K562 (cell line): Measurements from ENCODE around the gene CDCP1. TPM values are rescaled to one million over a fixed set of nuclear protein-coding genes. Genes with fewer than 3 reads are reported as not detected.
A peak's percentile ranks its signal among the peaks of the same experiment; 100 is the strongest.

Experiments used
- ATAC-seq: fragments of 200-7000 bp; cut with Tn5 transposase; 3 replicates; pipeline ENCODE4 v1.9.1; 2020; ENCODE audit warnings: moderate library complexity
- BruUV-seq: library from RNA; stranded (reverse); fragments of 400-500 nt; replicated peaks from 2 replicates; lab custom pipeline; 2021; lab: Mats Ljungman, UMichigan
- CTCF ChIA-PET: fragments of 300-600 bp; formaldehyde crosslinking; extraction: SDS; loops from one replicate; lab custom pipeline; 2021; ENCODE audit warnings: low intra/inter-chr PET ratio; lab: Yijun Ruan, JAX
- POLR2A ChIA-PET: fragments of 300-600, 350-650 bp; sonication (Branson Sonifier 250); formaldehyde crosslinking; extraction: SDS; loops from one replicate; lab custom pipeline; 2021; ENCODE audit warnings: antibody characterized with exemption, inconsistent platforms; lab: Yijun Ruan, JAX
- DNase-seq, 4 experiments: peaks; one replicate each; pipeline versions ENCODE4 v3.0.0 to v3.0.0-alpha.2; 2011 to 2018; ENCODE audit warnings: low spot score in 3 of 4, mixed read lengths in 3 of 4; ENCODE audit errors: extremely low read depth in 1 of 4
- FAIRE-seq: peaks from 2 replicates; lab custom pipeline; 2011; peaks lifted over from hg19 to GRCh38; lab: Jason Lieb, UNC
- H2AFZ ChIP-seq: 2 replicates; pipeline ENCODE4 v1.6.0; 2011; ENCODE audit warnings: low read depth, low read length, control low read depth, inconsistent platforms
- H3K27ac ChIP-seq: fragments of 200-600 bp; 3 replicates; pipeline ENCODE4 v1.8.0; 2011; ENCODE audit warnings: low read depth, mild to moderate bottlenecking, control low read depth, inconsistent platforms, low read length, moderate library complexity, mixed read lengths; ENCODE audit errors: extremely low read depth
- H3K27me3 ChIP-seq, 2 experiments: fragments of 300-600 bp in 1 of 2; 2 replicates in 1 of 2; 3 replicates in 1 of 2; pipeline versions ENCODE4 v1.6.0 to v1.8.0; 2011; ENCODE audit warnings: inconsistent platforms in 2 of 2, low read length in 2 of 2, mild to moderate bottlenecking in 1 of 2, mixed read lengths in 1 of 2, moderate library complexity in 1 of 2; ENCODE audit not compliant: control insufficient read depth in 2 of 2, insufficient read depth in 2 of 2
- H3K36me3 ChIP-seq: fragments of 300-600 bp; 3 replicates; pipeline ENCODE4 v1.8.0; 2011; ENCODE audit warnings: mild to moderate bottlenecking, low read length, inconsistent platforms; ENCODE audit not compliant: control insufficient read depth, insufficient read depth
- H3K4me1 ChIP-seq, 2 experiments: fragments of 200-600 bp in 1 of 2; replicated peaks in 1 of 2; 2 replicates in 1 of 2; 3 replicates in 1 of 2; pipeline versions ENCODE4 v1.5.1 to v1.8.0; 2011; ENCODE audit warnings: inconsistent platforms in 2 of 2, low read length in 2 of 2, mild to moderate bottlenecking in 1 of 2, mixed read lengths in 1 of 2, moderate library complexity in 1 of 2; ENCODE audit not compliant: control insufficient read depth in 2 of 2, insufficient read depth in 2 of 2
- H3K4me2 ChIP-seq: 2 replicates; pipeline ENCODE4 v1.6.1; 2011; ENCODE audit warnings: low read length, control low read depth, inconsistent platforms, mixed read lengths; ENCODE audit not compliant: insufficient read depth
- H3K4me3 ChIP-seq: fragments of 200-600 bp; sonication (generic), shearing (Covaris generic); 2 replicates; pipeline ENCODE4 v1.5.1; 2016; ENCODE audit warnings: control low read depth, inconsistent platforms
- H3K79me2 ChIP-seq: fragments of 200-600 bp; 3 replicates; pipeline ENCODE4 v1.8.0; 2011; ENCODE audit warnings: low read length, inconsistent platforms; ENCODE audit not compliant: control insufficient read depth, insufficient read depth
- H3K9ac ChIP-seq, 2 experiments: 2 replicates each; pipeline versions ENCODE4 v1.6.0 to v1.6.1; 2011; ENCODE audit warnings: low read depth in 2 of 2, low read length in 2 of 2, control low read depth in 1 of 2, inconsistent platforms in 1 of 2, mild to moderate bottlenecking in 1 of 2, mixed read lengths in 1 of 2; ENCODE audit not compliant: insufficient read depth in 1 of 2
- H3K9me1 ChIP-seq: one replicate; pipeline ENCODE4 v1.6.0; 2011; ENCODE audit warnings: inconsistent platforms, mild to moderate bottlenecking, low read length, moderate library complexity; ENCODE audit not compliant: control insufficient read depth, insufficient read depth
- H3K9me3 ChIP-seq: replicated peaks from 2 replicates; pipeline ENCODE4 v1.5.1; 2011; ENCODE audit warnings: low read depth, low read length, inconsistent platforms; ENCODE audit not compliant: control insufficient read depth, insufficient read depth
- H4K20me1 ChIP-seq: replicated peaks from 2 replicates; pipeline ENCODE4 v1.6.1; 2011; ENCODE audit warnings: low read length, inconsistent platforms, mixed read lengths; ENCODE audit not compliant: control insufficient read depth, insufficient read depth
- CTBP1 ChIP-seq: fragments of 450-650 bp; IDR thresholded peaks from 2 replicates; pipeline ENCODE4 v1.6.1; 2016; ENCODE audit warnings: borderline replicate concordance
- FOXP1 ChIP-seq: sonication (generic); formaldehyde crosslinking; IDR thresholded peaks from 2 replicates; pipeline ENCODE4 v1.8.0; 2022; ENCODE audit warnings: mild to moderate bottlenecking, missing genetic modification reagents
- KLF6 ChIP-seq: fragments of 250-450 bp; sonication (Bioruptor Pico); IDR thresholded peaks from 2 replicates; pipeline ENCODE4 v1.4.0; 2020; ENCODE audit warnings: mild to moderate bottlenecking, moderate library complexity, borderline replicate concordance
- MCM5 ChIP-seq: fragments of 450-650 bp; IDR thresholded peaks from 2 replicates; pipeline ENCODE4 v1.6.1; 2016; ENCODE audit warnings: low read depth
- RBFOX2 ChIP-seq: fragments of 200-400 bp; formaldehyde crosslinking; IDR thresholded peaks from 2 replicates; pipeline ENCODE4 v1.6.1; 2017; ENCODE audit warnings: low read depth, mild to moderate bottlenecking, low read length, moderate library complexity
- SRF ChIP-seq, 2 experiments: fragments of 250-450, 450-650 bp in 1 of 2; sonication (Bioruptor Pico) in 1 of 2; sonication (generic) in 1 of 2; formaldehyde crosslinking; IDR thresholded peaks; 2 replicates each; pipeline versions ENCODE4 v1.5.0 to v1.5.1; 2020 to 2022; ENCODE audit warnings: mild to moderate bottlenecking in 1 of 2, missing genetic modification reagents in 1 of 2
- SRSF1 ChIP-seq: fragments of 200-400 bp; formaldehyde crosslinking; IDR thresholded peaks from 2 replicates; pipeline ENCODE4 v1.6.1; 2017; ENCODE audit warnings: mild to moderate bottlenecking, low read depth, low read length, moderate library complexity
- ZNF589 ChIP-seq: fragments of 200-800 bp; sonication (Bioruptor generic); IDR thresholded peaks from 2 replicates; pipeline ENCODE4 v1.6.1; 2016; ENCODE audit warnings: low read depth, missing genetic modification characterization, missing compliant biosample characterization
- whole genome bisulfite sequencing: fragments of 100-300 bp; shearing (Covaris generic); methylation state at CpG from one replicate; pipeline ENCODE4 v1.1.6; 2016; ENCODE audit warnings: low coverage, mixed read lengths; ENCODE audit not compliant: insufficient coverage; ENCODE audit errors: missing lambda C conversion rate; 5-methylcytosine and 5-hydroxymethylcytosine counted together
- in situ Hi-C: fragments of 300-500 bp; cut with MboI; formaldehyde crosslinking; loops from 4 replicates; pipeline ENCODE4 v1.15.0; 2018; ENCODE audit warnings: inconsistent platforms, mixed read lengths
- intact Hi-C: fragments of 100-400 bp; cut with micrococcal nuclease; formaldehyde crosslinking; loops from 2 replicates; pipeline ENCODE4 v1.14.2; 2022
- polyA plus RNA-seq, 8 experiments: library from polyadenylated mRNA; depleted of rRNA in 4 of 8; stranded (reverse) in 5 of 8; unstranded in 3 of 8; fragments of >200 nt; fragmentation: Nextera tagmentation in 2 of 8; fragmentation: Illumina TruSeq in 1 of 8; extraction: Ambion mirVana in 2 of 8; extraction: Trizol in 1 of 8; gene quantifications; 2 replicates each; pipeline versions ENCODE4 v1.2.1 to v1.2.3, GENCODE V29; 2011 to 2014; ENCODE audit warnings: inconsistent platforms in 1 of 8, missing spikeins in 1 of 8
- total RNA-seq, 7 experiments: library from RNA; depleted of rRNA in 6 of 7; stranded (reverse); fragments of >200 nt in 6 of 7; fragmentation: Illumina TruSeq in 2 of 7; extraction: Trizol in 2 of 7; gene quantifications; 2 replicates each; pipeline versions ENCODE4 v1.2.1 to v1.2.3, GENCODE V29; 2011 to 2021; ENCODE audit warnings: low replicate concordance in 1 of 7
- TF ChIP-seq, protein P1 (sequence below): IDR thresholded peaks from 2 replicates; pipeline ENCODE4 v1.6.1; 2014; ENCODE audit warnings: antibody characterized with exemption
- TF ChIP-seq, protein P2 (sequence below): sonication (generic); formaldehyde crosslinking; IDR thresholded peaks from 2 replicates; pipeline ENCODE4 v1.9.0; 2022; ENCODE audit warnings: mild to moderate bottlenecking, missing genetic modification reagents
- TF ChIP-seq, protein P3 (sequence below): fragments of 200-800 bp; sonication (Bioruptor generic); IDR thresholded peaks from 2 replicates; pipeline ENCODE4 v1.6.1; 2016; ENCODE audit warnings: missing genetic modification characterization, missing compliant biosample characterization

The CDCP1 gene
- total and polyA plus RNA-seq, 9 of the 15 experiments (the other 6 are each of a cell fraction or from before 2014, with no cell fraction given): 3.9 to 16.4 (median 5.2) TPM

DNA sequence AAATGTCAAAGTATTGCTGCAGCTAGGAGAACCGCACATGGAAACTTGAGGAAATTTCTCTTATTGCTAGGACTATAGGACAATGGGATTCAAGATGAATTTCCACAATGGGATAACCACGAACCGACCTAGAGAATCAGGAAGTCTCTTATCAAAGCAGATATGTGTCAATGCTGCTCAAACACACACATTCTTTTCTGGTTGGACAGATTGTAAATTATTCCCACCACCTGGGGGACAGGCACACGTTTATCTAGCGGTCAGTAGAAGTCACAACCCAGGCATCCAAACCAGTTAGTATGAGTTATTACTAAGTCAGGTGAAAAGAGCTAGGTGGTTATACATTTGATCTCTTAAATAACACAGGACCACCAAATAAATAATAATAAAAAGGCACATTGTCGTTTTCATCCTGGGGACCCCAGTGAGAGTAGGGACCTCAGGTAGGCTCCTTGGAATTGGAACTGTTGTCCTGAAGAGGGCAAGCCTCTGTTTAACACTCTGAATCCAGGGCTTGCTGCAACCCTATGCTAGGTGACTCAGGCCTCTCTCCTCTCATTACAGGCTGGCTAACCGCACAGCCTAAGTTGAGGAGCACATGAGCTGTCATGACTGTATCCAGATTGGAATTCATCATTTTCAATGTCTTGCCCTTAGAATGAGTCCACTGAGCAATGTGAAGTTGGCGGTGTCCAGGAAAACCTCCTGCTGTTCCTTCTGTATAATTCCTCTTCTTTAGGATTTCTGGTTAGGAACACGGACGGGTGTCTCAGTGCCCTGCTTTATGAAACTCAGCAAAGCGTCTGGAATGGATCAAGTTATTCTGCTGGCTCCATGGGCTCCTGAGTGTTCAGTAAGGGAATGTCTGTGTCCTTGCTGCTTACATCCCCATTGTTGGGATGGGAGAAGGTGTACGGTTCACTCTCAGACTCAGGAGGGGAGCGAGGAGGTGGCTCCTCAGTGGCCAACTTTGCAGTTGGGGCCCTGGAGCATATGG lies 61.1 kb downstream of the CDCP1 start (continued):
- TF ChIP-seq FOXP1 (CRISPR knock-in tag) (no peak), CTBP1 (peak; percentile 49; the same call in 1 of the 2 replicates), RBFOX2 (no peak)
- TF ChIP-seq, protein P1, sequence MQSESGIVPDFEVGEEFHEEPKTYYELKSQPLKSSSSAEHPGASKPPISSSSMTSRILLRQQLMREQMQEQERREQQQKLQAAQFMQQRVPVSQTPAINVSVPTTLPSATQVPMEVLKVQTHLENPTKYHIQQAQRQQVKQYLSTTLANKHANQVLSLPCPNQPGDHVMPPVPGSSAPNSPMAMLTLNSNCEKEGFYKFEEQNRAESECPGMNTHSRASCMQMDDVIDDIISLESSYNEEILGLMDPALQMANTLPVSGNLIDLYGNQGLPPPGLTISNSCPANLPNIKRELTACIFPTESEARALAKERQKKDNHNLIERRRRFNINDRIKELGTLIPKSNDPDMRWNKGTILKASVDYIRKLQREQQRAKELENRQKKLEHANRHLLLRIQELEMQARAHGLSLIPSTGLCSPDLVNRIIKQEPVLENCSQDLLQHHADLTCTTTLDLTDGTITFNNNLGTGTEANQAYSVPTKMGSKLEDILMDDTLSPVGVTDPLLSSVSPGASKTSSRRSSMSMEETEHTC: no peak
- TF ChIP-seq, protein P2, sequence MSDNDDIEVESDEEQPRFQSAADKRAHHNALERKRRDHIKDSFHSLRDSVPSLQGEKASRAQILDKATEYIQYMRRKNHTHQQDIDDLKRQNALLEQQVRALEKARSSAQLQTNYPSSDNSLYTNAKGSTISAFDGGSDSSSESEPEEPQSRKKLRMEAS (CRISPR knock-in tag): 0 out of 2 replicates have a peak, but pooled peaks have one; percentile 41

DNA sequence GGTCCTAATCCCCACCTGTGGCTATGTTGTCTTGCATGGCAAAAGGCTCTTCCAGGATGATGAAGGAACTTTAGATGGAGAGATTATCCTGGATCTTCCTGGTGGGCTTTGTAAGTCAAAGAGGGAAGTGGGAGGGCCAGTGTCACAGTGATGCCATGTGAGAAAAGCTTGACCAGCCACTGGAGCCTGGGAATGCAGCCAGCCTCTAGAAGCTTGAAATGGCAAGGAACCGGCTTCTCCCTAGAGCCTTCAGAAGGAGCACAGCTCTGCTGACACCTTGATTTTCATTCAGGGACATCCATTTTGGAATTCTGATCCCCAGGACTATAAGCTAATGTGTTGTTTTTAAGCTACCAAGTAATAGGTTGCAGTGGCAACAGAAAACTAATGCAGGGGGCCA lies 61.8 kb downstream of the CDCP1 start:
- no peaks in the 10 kb centered on the region for H3K9me1 ChIP-seq
- no peaks in the 10 kb centered on the region for H3K27me3 ChIP-seq
- H3K27ac ChIP-seq: no peak overlapping the region
- BruUV-seq: no TSS peak
- CTCF ChIA-PET: no interaction called here
- 80% methylated on average over 1 of the region's 1 CpG for WGBS
- FAIRE-seq (no peak), DNase-seq (no peak), ATAC-seq (no peak)
- in situ Hi-C loops (no loop called here), intact Hi-C loops (no loop called here)
- H3K9me3 ChIP-seq: no peaks in the 10 kb centered on the region
- H3K9ac ChIP-seq: no peak overlapping the region
- POLR2A ChIA-PET: interaction anchor here (1.0 to 1.4 kb wide), 3 partner anchors 13 to 84 kb away, joined by 3 to 4 read pairs (median 4); no protein-coding TSS in a partner anchor
- no peaks in the 10 kb centered on the region; the same call in 2 of the 3 replicates for H3K79me2 ChIP-seq
- H4K20me1 ChIP-seq: no peaks in the 10 kb centered on the region
- H2AFZ ChIP-seq: no peak overlapping the region
- no peak overlapping the region for H3K4me2 ChIP-seq
- no peak overlapping the region for H3K4me3 ChIP-seq
- peaks cover 17% of the 10 kb centered on the region for H3K36me3 ChIP-seq
- peaks cover 17 to 81% of the 10 kb centered on the region in 2 experiments for H3K4me1 ChIP-seq
- no peak for TF ChIP-seq SRF (CRISPR knock-in tag; IDR thresholded peaks at IDR 0.05)
- TF ChIP-seq, protein P3, sequence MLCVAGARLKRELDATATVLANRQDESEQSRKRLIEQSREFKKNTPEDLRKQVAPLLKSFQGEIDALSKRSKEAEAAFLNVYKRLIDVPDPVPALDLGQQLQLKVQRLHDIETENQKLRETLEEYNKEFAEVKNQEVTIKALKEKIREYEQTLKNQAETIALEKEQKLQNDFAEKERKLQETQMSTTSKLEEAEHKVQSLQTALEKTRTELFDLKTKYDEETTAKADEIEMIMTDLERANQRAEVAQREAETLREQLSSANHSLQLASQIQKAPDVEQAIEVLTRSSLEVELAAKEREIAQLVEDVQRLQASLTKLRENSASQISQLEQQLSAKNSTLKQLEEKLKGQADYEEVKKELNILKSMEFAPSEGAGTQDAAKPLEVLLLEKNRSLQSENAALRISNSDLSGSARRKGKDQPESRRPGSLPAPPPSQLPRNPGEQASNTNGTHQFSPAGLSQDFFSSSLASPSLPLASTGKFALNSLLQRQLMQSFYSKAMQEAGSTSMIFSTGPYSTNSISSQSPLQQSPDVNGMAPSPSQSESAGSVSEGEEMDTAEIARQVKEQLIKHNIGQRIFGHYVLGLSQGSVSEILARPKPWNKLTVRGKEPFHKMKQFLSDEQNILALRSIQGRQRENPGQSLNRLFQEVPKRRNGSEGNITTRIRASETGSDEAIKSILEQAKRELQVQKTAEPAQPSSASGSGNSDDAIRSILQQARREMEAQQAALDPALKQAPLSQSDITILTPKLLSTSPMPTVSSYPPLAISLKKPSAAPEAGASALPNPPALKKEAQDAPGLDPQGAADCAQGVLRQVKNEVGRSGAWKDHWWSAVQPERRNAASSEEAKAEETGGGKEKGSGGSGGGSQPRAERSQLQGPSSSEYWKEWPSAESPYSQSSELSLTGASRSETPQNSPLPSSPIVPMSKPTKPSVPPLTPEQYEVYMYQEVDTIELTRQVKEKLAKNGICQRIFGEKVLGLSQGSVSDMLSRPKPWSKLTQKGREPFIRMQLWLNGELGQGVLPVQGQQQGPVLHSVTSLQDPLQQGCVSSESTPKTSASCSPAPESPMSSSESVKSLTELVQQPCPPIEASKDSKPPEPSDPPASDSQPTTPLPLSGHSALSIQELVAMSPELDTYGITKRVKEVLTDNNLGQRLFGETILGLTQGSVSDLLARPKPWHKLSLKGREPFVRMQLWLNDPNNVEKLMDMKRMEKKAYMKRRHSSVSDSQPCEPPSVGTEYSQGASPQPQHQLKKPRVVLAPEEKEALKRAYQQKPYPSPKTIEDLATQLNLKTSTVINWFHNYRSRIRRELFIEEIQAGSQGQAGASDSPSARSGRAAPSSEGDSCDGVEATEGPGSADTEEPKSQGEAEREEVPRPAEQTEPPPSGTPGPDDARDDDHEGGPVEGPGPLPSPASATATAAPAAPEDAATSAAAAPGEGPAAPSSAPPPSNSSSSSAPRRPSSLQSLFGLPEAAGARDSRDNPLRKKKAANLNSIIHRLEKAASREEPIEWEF (CRISPR knock-in tag): 0 out of 2 replicates have a peak, but pooled peaks have one; percentile 28
- TF ChIP-seq MCM5: no peak
- peak; percentile 4; the same call in 1 of the 2 replicates for TF ChIP-seq ZNF589 (CRISPR knock-in tag)
- TF ChIP-seq KLF6 (CRISPR knock-in tag): no peak
- TF ChIP-seq SRSF1: no peak
